HEK293 (cell line): Measurements from ENCODE around the gene TRIM9.
A peak's percentile ranks its signal among the peaks of the same experiment; 100 is the strongest.

ENCODE experiments used
- CTCF ChIA-PET: fragments of 350-600 bp; formaldehyde crosslinking; extraction: SDS; loops from one replicate; lab custom pipeline; 2021; ENCODE audit warnings: antibody characterized with exemption; lab: Yijun Ruan, JAX
- POLR2A ChIA-PET: fragments of 300-600 bp; formaldehyde crosslinking; extraction: SDS; loops from one replicate; lab custom pipeline; 2020; ENCODE audit warnings: antibody characterized with exemption, inconsistent platforms; lab: Yijun Ruan, JAX
- H3K27ac ChIP-seq: fragments of 200-500 bp; sonication (Bioruptor generic); 2 replicates; pipeline ENCODE4 v1.5.1; 2014; ENCODE audit warnings: low read depth, low read length, control low read depth, inconsistent platforms; ENCODE audit errors: extremely low read depth
- H3K36me3 ChIP-seq, 2 experiments: fragments of 200-500 bp in 1 of 2; sonication (Bioruptor generic) in 1 of 2; 1 replicate in 1 of 2; 2 replicates in 1 of 2; pipeline ENCODE4 v1.5.1; 2014 to 2017; ENCODE audit warnings: inconsistent platforms in 2 of 2, low read length in 2 of 2; ENCODE audit not compliant: control insufficient read depth in 2 of 2, insufficient read depth in 1 of 2
- H3K4me1 ChIP-seq: fragments of 200-500 bp; sonication (Bioruptor generic); 2 replicates; pipeline ENCODE4 v1.5.1; 2014; ENCODE audit warnings: mild to moderate bottlenecking, low read length, inconsistent platforms; ENCODE audit not compliant: control insufficient read depth, insufficient read depth
- H3K4me3 ChIP-seq: 2 replicates; pipeline ENCODE4 v1.5.1; 2011; ENCODE audit warnings: low read depth, mild to moderate bottlenecking, control low read depth, low read length, moderate library complexity
- H3K9me3 ChIP-seq: fragments of 200-500 bp; sonication (Bioruptor generic); 2 replicates; pipeline ENCODE4 v1.5.1; 2014; ENCODE audit warnings: low read depth, low read length, inconsistent platforms; ENCODE audit not compliant: control insufficient read depth, insufficient read depth
- GLIS2 ChIP-seq: fragments of 450-650 bp; formaldehyde crosslinking; IDR thresholded peaks from 2 replicates; pipeline ENCODE4 v1.5.1; 2016; ENCODE audit warnings: missing biosample characterization, missing genetic modification characterization
- HOXC10 ChIP-seq: sonication (generic); formaldehyde crosslinking; IDR thresholded peaks from 2 replicates; pipeline ENCODE4 v1.8.1; 2023; ENCODE audit warnings: mild to moderate bottlenecking, missing genetic modification reagents
- HOXD13 ChIP-seq: sonication (generic); formaldehyde crosslinking; IDR thresholded peaks from 2 replicates; pipeline ENCODE4 v1.8.0; 2022; ENCODE audit warnings: missing genetic modification reagents, borderline replicate concordance
- INSM2 ChIP-seq: fragments of 450-650 bp; formaldehyde crosslinking; IDR thresholded peaks from 2 replicates; pipeline ENCODE4 v1.5.1; 2016; ENCODE audit warnings: missing biosample characterization, missing genetic modification characterization
- MYNN ChIP-seq: fragments of 450-650 bp; formaldehyde crosslinking; IDR thresholded peaks from 2 replicates; pipeline ENCODE4 v1.5.1; 2016; ENCODE audit warnings: missing biosample characterization, missing genetic modification characterization, borderline replicate concordance
- PRDM2 ChIP-seq: fragments of 450-650 bp; formaldehyde crosslinking; IDR thresholded peaks from 2 replicates; pipeline ENCODE4 v1.5.1; 2016; ENCODE audit warnings: missing biosample characterization, missing genetic modification characterization, borderline replicate concordance
- PRDM6 ChIP-seq: fragments of 450-650 bp; formaldehyde crosslinking; IDR thresholded peaks from 2 replicates; pipeline ENCODE4 v1.5.1; 2017; ENCODE audit warnings: missing biosample characterization, missing genetic modification characterization
- RBAK ChIP-seq: fragments of 450-650 bp; formaldehyde crosslinking; IDR thresholded peaks from 2 replicates; pipeline ENCODE4 v1.5.1; 2016; ENCODE audit warnings: missing biosample characterization, missing genetic modification characterization
- SP2 ChIP-seq: fragments of 450-650 bp; formaldehyde crosslinking; IDR thresholded peaks from 2 replicates; pipeline ENCODE4 v1.5.1; 2016; ENCODE audit warnings: missing biosample characterization, missing genetic modification characterization
- ZBTB10 ChIP-seq: fragments of 450-650 bp; formaldehyde crosslinking; IDR thresholded peaks from 2 replicates; pipeline ENCODE4 v1.5.1; 2016; ENCODE audit warnings: missing biosample characterization, missing genetic modification characterization
- ZFHX2 ChIP-seq: fragments of 450-650 bp; formaldehyde crosslinking; conservative IDR thresholded peaks from 2 replicates; pipeline ENCODE4 v1.5.1; 2016; ENCODE audit warnings: missing biosample characterization, missing genetic modification characterization
- ZNF114 ChIP-seq: fragments of 450-650 bp; formaldehyde crosslinking; IDR thresholded peaks from 2 replicates; pipeline ENCODE4 v1.5.0; 2017; ENCODE audit warnings: missing biosample characterization, missing genetic modification characterization
- ZNF24 ChIP-seq: fragments of 450-650 bp; formaldehyde crosslinking; IDR thresholded peaks from 2 replicates; pipeline ENCODE4 v1.5.1; 2016; ENCODE audit warnings: missing biosample characterization, missing genetic modification characterization
- ZNF521 ChIP-seq: fragments of 450-650 bp; formaldehyde crosslinking; IDR thresholded peaks from 2 replicates; pipeline ENCODE4 v1.5.1; 2017; ENCODE audit warnings: missing biosample characterization, mild to moderate bottlenecking, missing genetic modification characterization
- ZNF549 ChIP-seq: fragments of 450-650 bp; IDR thresholded peaks from 2 replicates; pipeline ENCODE4 v1.5.1; 2018; ENCODE audit warnings: missing biosample characterization, missing genetic modification characterization, mild to moderate bottlenecking, inconsistent platforms, moderate library complexity
- ZNF623 ChIP-seq: fragments of 450-650 bp; formaldehyde crosslinking; IDR thresholded peaks from 2 replicates; pipeline ENCODE4 v1.5.1; 2016; ENCODE audit warnings: missing biosample characterization, missing genetic modification characterization
- ZNF670 ChIP-seq: fragments of 450-650 bp; formaldehyde crosslinking; IDR thresholded peaks from 2 replicates; pipeline ENCODE4 v1.5.1; 2016; ENCODE audit warnings: missing biosample characterization, missing genetic modification characterization, low read depth
- ZNF704 ChIP-seq: fragments of 450-650 bp; formaldehyde crosslinking; IDR thresholded peaks from 2 replicates; pipeline ENCODE4 v1.5.1; 2016; ENCODE audit warnings: missing biosample characterization, missing genetic modification characterization

The TRIM9 gene

GRCh38 chr14:51067295-51067694 lies 27.6 kb downstream of the TRIM9 start (continued):
- TF ChIP-seq ZFHX2 = peak; percentile 62

- TF ChIP-seq HOXC10 (CRISPR knock-in tag) (no peak), RBAK (no peak), ZNF704 (tag by site-specific recombination) (no peak), ZNF24 (tag by site-specific recombination) (no peak), PRDM6 (tag by site-specific recombination) (no peak), ZBTB10 (tag by site-specific recombination) (no peak), GLIS2 (no peak)
- ChIA-PET POLR2A (no interaction called here), CTCF (no interaction called here)
- H3K9me3 ChIP-seq = peaks cover 5% of the 10 kb centered on the region
- no peak overlapping the region for H3K27ac ChIP-seq
- no peaks in the 10 kb centered on the region for H3K36me3 ChIP-seq
- H3K4me3 ChIP-seq = no peak overlapping the region
- peaks cover 9% of the 10 kb centered on the region for H3K4me1 ChIP-seq
These were observed 28.3 kb downstream of the TRIM9 start for GRCh38 chr14:51066576-51066975.

- Histone ChIP-seq H3K9me3 (peaks cover 5% of the 10 kb centered on the region), H3K4me1 (no peaks in the 10 kb centered on the region), H3K4me3 (no peak overlapping the region), H3K27ac (no peak overlapping the region), H3K36me3 (no peaks in the 10 kb centered on the region; a peak in 1 of 3 replicates)
- CTCF ChIA-PET = no interaction called here
- POLR2A ChIA-PET = no interaction called here
- no peak for TF ChIP-seq ZNF623 (tag by site-specific recombination)
These were observed 35.9 kb downstream of the TRIM9 start for GRCh38 chr14:51059032-51059431.

GRCh38 chr14:51058382-51058781 lies 36.5 kb downstream of the TRIM9 start:
- H3K27ac ChIP-seq = no peak overlapping the region
- no peaks in the 10 kb centered on the region for H3K4me1 ChIP-seq
- H3K4me3 ChIP-seq = no peak overlapping the region
- CTCF ChIA-PET = no interaction called here
- POLR2A ChIA-PET = no interaction called here
- peaks cover 5% of the 10 kb centered on the region for H3K9me3 ChIP-seq
- no peaks in the 10 kb centered on the region; a peak in 1 of 3 replicates for H3K36me3 ChIP-seq
- no peak for TF ChIP-seq SP2 (tag by site-specific recombination)
- no peak for TF ChIP-seq ZNF549
- no peak for TF ChIP-seq ZNF670
- TF ChIP-seq HOXD13 = no peak
- no peak for TF ChIP-seq ZNF521 (tag by site-specific recombination)
- TF ChIP-seq MYNN (tag by site-specific recombination) = no peak
- TF ChIP-seq INSM2 (tag by site-specific recombination) = no peak
- no peak for TF ChIP-seq PRDM2 (tag by site-specific recombination)
- no peak for TF ChIP-seq ZNF114 (tag by site-specific recombination)
